NCI-H2081 treated with DMSO at 0.1 percent for 48 hours (cell line): Measurements from ENCODE around the gene IGSF21.

Source experiments
- DNase-seq: peaks from one replicate; lab custom pipeline; 2025; lab: John Stamatoyannopoulos, UW

Gene IGSF21

GRCh38 chr1:18178111-18178510, 70.5 kb downstream of the IGSF21 start:
- no peak for DNase-seq

GRCh38 chr1:18179009-18179408, 71.4 kb downstream of the IGSF21 start:
- no peak for DNase-seq

GRCh38 chr1:18182398-18183160, 75.0 kb downstream of the IGSF21 start:
- DNase-seq, result no peak

- no peak for DNase-seq
These were observed 75.9 kb downstream of the IGSF21 start for GRCh38 chr1:18183533-18183932.

GRCh38 chr1:18187054-18187453, 79.5 kb downstream of the IGSF21 start:
- no peak for DNase-seq

- no peak for DNase-seq
These were observed 81.4 kb downstream of the IGSF21 start for GRCh38 chr1:18188820-18189517.

GRCh38 chr1:18190598-18190997, 83.0 kb downstream of the IGSF21 start:
- no peak for DNase-seq

GRCh38 chr1:18191037-18191436, 83.4 kb downstream of the IGSF21 start:
- no peak for DNase-seq

GRCh38 chr1:18191481-18192155, 84.0 kb downstream of the IGSF21 start:
- DNase-seq, result no peak

GRCh38 chr1:18192182-18192581, 84.6 kb downstream of the IGSF21 start:
- DNase-seq, result no peak

- DNase-seq, result no peak
These were observed 85.4 kb downstream of the IGSF21 start for GRCh38 chr1:18192974-18193373.

GRCh38 chr1:18197299-18197698, 89.7 kb downstream of the IGSF21 start:
- DNase-seq, result no peak

GRCh38 chr1:18198260-18198659, 90.7 kb downstream of the IGSF21 start:
- no peak for DNase-seq

GRCh38 chr1:18199462-18199861, 91.9 kb downstream of the IGSF21 start:
- no peak for DNase-seq

GRCh38 chr1:18200136-18200717, 92.6 kb downstream of the IGSF21 start:
- no peak for DNase-seq

GRCh38 chr1:18200918-18201317, 93.3 kb downstream of the IGSF21 start:
- no peak for DNase-seq

- no peak for DNase-seq
These were observed 94.6 kb downstream of the IGSF21 start for GRCh38 chr1:18201997-18202719.

- no peak for DNase-seq
These were observed 96.0 kb downstream of the IGSF21 start for GRCh38 chr1:18203645-18204044.

- no peak for DNase-seq
These were observed 97.0 kb downstream of the IGSF21 start for GRCh38 chr1:18204575-18204974.

- DNase-seq, result no peak
These were observed 97.7 kb downstream of the IGSF21 start for GRCh38 chr1:18205319-18205718.

- no peak for DNase-seq
These were observed 104.2 kb downstream of the IGSF21 start for GRCh38 chr1:18211764-18212163.
